ENCODE results near the gene RIBC1.

DNA sequence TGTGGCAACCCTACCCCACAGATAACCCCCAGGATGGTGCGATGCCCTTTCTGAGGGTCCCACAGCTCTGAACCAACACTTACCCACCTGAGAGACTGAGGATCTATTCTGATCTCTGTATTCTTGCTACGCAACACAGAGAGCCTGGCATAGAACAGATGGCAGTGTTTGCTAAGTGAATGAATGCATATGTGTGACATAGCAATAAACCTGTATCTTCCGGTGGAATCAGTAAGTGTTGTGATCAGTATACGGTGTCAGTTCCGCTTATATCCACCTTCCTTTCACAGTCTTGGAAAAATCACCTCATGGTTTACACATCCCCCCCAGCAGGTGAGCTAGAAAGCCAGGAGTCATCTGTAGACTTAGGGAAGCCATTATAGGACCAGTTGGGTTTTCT is 17.4 kb downstream of the RIBC1 start:
- TF ChIP-seq POLR2A (IDR thresholded peaks at IDR 0.05), result no peak
- TF ChIP-seq, protein P1, sequence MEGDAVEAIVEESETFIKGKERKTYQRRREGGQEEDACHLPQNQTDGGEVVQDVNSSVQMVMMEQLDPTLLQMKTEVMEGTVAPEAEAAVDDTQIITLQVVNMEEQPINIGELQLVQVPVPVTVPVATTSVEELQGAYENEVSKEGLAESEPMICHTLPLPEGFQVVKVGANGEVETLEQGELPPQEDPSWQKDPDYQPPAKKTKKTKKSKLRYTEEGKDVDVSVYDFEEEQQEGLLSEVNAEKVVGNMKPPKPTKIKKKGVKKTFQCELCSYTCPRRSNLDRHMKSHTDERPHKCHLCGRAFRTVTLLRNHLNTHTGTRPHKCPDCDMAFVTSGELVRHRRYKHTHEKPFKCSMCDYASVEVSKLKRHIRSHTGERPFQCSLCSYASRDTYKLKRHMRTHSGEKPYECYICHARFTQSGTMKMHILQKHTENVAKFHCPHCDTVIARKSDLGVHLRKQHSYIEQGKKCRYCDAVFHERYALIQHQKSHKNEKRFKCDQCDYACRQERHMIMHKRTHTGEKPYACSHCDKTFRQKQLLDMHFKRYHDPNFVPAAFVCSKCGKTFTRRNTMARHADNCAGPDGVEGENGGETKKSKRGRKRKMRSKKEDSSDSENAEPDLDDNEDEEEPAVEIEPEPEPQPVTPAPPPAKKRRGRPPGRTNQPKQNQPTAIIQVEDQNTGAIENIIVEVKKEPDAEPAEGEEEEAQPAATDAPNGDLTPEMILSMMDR (IDR thresholded peaks at IDR 0.05), result no peak

All from heart left ventricle (tissue), 13 donors.